HG03097 (cell line): ENCODE data around the gene RNF217.
"Not testable (repeated sequence)": the region's sequence is repeated elsewhere in the genome, so short reads cannot be mapped to it uniquely, and the experiment has no call there.

Experiments used
- ATAC-seq: cut with Tn5 transposase; IDR thresholded peaks from one replicate; pipeline ENCODE4 v1.9.1; 2021; ENCODE audit not compliant: unreplicated experiment, low FRiP score

The RNF217 gene

GRCh38 chr6:125009578-125009977 is 47.3 kb downstream of the RNF217 start:
- no peak for ATAC-seq

GRCh38 chr6:125013938-125014660 is 51.9 kb downstream of the RNF217 start:
- ATAC-seq = no peak

- no peak for ATAC-seq
These were observed 52.4 kb downstream of the RNF217 start for GRCh38 chr6:125014661-125014957.

GRCh38 chr6:125015152-125015551 is 52.9 kb downstream of the RNF217 start:
- no peak for ATAC-seq

- no peak for ATAC-seq
These were observed 55.9 kb downstream of the RNF217 start for GRCh38 chr6:125018136-125018535.

GRCh38 chr6:125019281-125019680 is 57.0 kb downstream of the RNF217 start:
- ATAC-seq = no peak

GRCh38 chr6:125019918-125020317 is 57.7 kb downstream of the RNF217 start:
- no peak for ATAC-seq

GRCh38 chr6:125020385-125020784 is 58.1 kb downstream of the RNF217 start:
- no peak for ATAC-seq

- no peak for ATAC-seq
These were observed 60.3 kb downstream of the RNF217 start for GRCh38 chr6:125022391-125022989.

GRCh38 chr6:125025164-125025854 is 63.1 kb downstream of the RNF217 start:
- no peak for ATAC-seq

GRCh38 chr6:125027287-125027686 is 65.0 kb downstream of the RNF217 start:
- ATAC-seq = no peak

GRCh38 chr6:125030969-125031368 is 68.7 kb downstream of the RNF217 start:
- no peak for ATAC-seq

- ATAC-seq = no peak
These were observed 69.1 kb downstream of the RNF217 start for GRCh38 chr6:125031385-125031784.

GRCh38 chr6:125034929-125035328 is 72.7 kb downstream of the RNF217 start:
- ATAC-seq = not testable (repeated sequence)

GRCh38 chr6:125036486-125036885 is 74.2 kb downstream of the RNF217 start:
- not testable (repeated sequence) for ATAC-seq

GRCh38 chr6:125037827-125038226 is 75.6 kb downstream of the RNF217 start:
- no peak for ATAC-seq

GRCh38 chr6:125038925-125039324 is 76.7 kb downstream of the RNF217 start:
- no peak for ATAC-seq

- no peak for ATAC-seq
These were observed 79.7 kb downstream of the RNF217 start for GRCh38 chr6:125041740-125042459.

- no peak for ATAC-seq
These were observed 81.8 kb downstream of the RNF217 start for GRCh38 chr6:125044066-125044465.

GRCh38 chr6:125044667-125045066 is 82.4 kb downstream of the RNF217 start:
- no peak for ATAC-seq
